Stomach (tissue), 9 donors: ENCODE results near the gene PNMA6A. TPM values are rescaled to one million over a fixed set of nuclear protein-coding genes. Genes with fewer than 3 reads are reported as not detected.

Source experiments
- DNase-seq, 2 donors: peaks; one replicate each; pipeline versions ENCODE4 v3.0.0 to v3.0.0-alpha.2; 2013 to 2019
- H3K27ac ChIP-seq, 5 donors: fragments of 200-600 bp in 4 of 5; sonication (generic) in 4 of 5; one replicate each; pipeline ENCODE4 v1.5.1; 2013 to 2019; ENCODE audit warnings: mild to moderate bottlenecking in 1 of 5, moderate library complexity in 1 of 5
- H3K27me3 ChIP-seq, 3 donors: fragments of 200-600 bp; sonication (generic); one replicate each; pipeline ENCODE4 v1.5.1; 2017 to 2019; ENCODE audit warnings: mixed run types in 1 of 3
- H3K36me3 ChIP-seq, 4 donors: fragments of 200-600 bp; sonication (generic); 1 replicate in 3 of 4; 2 replicates in 1 of 4; pipeline ENCODE4 v1.5.1; 2016 to 2019
- H3K4me1 ChIP-seq, 4 donors: fragments of 200-600 bp; sonication (generic); one replicate each; pipeline ENCODE4 v1.5.1; 2016 to 2019
- H3K4me3 ChIP-seq, 4 donors: fragments of 200-600 bp; sonication (generic) in 3 of 4; one replicate each; pipeline ENCODE4 v1.5.1; 2016 to 2019; ENCODE audit warnings: mild to moderate bottlenecking in 1 of 4
- H3K9me3 ChIP-seq, 4 donors: fragments of 200-600 bp; sonication (generic); one replicate each; pipeline ENCODE4 v1.5.1; 2016 to 2019
- EP300 ChIP-seq: sonication (generic); formaldehyde crosslinking; IDR thresholded peaks from one replicate; pipeline ENCODE4 v1.6.1; 2017; ENCODE audit warnings: antibody characterized with exemption
- POLR2A ChIP-seq, 4 donors: fragments of 450-650 bp; IDR thresholded peaks; one replicate each; pipeline ENCODE4 v1.6.1; 2016; ENCODE audit warnings: antibody characterized with exemption in 4 of 4, control low read depth in 2 of 4, mild to moderate bottlenecking in 1 of 4, moderate library complexity in 1 of 4
- POLR2AphosphoS5 ChIP-seq, 3 donors: sonication (generic); formaldehyde crosslinking; IDR thresholded peaks; one replicate each; pipeline ENCODE4 v1.6.1; 2016; ENCODE audit warnings: antibody characterized with exemption in 3 of 3
- WGBS, 5 donors: extraction: QIAGEN DNeasy Blood & Tissue Kit in 3 of 5; methylation state at CpG; one replicate each; pipeline versions ENCODE4 v1.1.5 to v1.1.7; 2013 to 2018; 5-methylcytosine and 5-hydroxymethylcytosine counted together
- intact Hi-C: fragments of 100-400 bp; cut with DNase I; formaldehyde crosslinking; loops from one replicate; pipeline ENCODE4 v1.15.1; 2023; ENCODE audit warnings: low total_unique reads
- polyA plus RNA-seq, 3 donors: library from polyadenylated mRNA; stranded (reverse); fragments of 200-250 nt; gene quantifications; one replicate each; pipeline ENCODE4 v1.2.3, GENCODE V29; 2013
- total RNA-seq, 5 donors: library from RNA; depleted of rRNA; stranded (reverse); fragments of >200 nt; gene quantifications; one replicate each; pipeline versions ENCODE4 v1.1.0 to v1.2.3, GENCODE V29; 2014 to 2016
- TF ChIP-seq, protein P1 (sequence below), 7 experiments: fragments of 450-650 bp in 4 of 7; fragments of 200-600 bp in 3 of 7; sonication (generic) in 3 of 7; IDR thresholded peaks; one replicate each; pipeline ENCODE4 v1.5.1; 2016 to 2019; ENCODE audit warnings: antibody characterized with exemption in 7 of 7, control low read depth in 2 of 7, mild to moderate bottlenecking in 1 of 7
- donor health status: healthy with polysubstance abuse.
- donor health status: Bipolar disorder and iron deficiency.
- donor health status: healthy.

The PNMA6A gene
- total and polyA plus RNA-seq, 8 donors, result 0.44 to 2.4 (median 0.58) TPM; not detected in 3

DNA sequence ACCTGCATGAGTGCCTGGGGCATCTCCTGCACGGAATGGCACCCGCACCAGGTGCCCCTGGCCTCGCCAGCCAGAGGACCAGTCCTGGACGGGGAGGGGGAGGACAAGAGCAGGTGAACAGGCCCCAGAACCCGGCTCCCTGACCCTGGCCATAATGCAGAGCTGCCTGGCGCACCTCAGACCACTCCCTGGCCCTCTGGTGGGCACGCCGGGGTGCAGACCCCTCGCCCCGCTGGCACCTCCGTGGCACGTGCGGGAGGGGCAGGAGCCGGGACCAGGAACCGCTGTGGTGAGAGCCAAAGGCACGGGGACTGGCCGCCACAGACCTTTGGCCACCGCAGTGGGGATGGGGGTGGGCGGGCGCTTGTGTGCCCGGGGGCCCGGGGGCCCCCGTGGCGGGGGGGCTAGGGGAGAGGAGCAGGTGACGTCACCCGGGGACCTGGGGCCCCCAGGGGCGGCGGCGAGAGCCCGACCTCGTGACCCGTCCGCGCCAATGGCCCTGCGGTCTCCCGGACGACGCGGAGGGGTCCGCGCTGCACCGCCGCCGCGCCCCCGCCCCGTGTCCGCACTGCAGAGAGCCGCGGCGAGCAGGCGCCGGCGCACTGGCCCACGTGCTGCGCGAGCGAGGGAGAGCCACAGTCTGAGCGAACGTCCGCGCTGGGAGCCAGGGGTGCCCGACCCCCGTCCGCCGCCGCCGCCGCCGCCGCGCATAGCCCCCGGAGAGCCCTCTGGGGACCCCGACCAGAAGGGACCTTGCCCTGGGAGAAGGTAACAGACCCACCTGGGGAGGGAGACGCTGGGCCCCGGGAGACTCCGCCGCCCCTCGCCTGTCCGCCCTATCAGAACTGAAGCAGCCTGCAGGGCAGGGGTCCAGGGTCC lies 16.1 kb upstream of the PNMA6A start, which contains the start of gene PNMA3:
Gene PNMA3, plus strand, starts transcription at position 600 of the 879 bp plus-strand sequence. CDS start 586 bp downstream, outside the sequence.
- intact Hi-C loops, result no loop called here
- no peaks in the 10 kb centered on the region for H3K36me3 ChIP-seq
- peak within 1 kb of the TSS in 3 of 4 donors; percentile 23 to 37 (median 30) for H3K4me3 ChIP-seq
- H3K9me3 ChIP-seq, result no peaks in the 10 kb centered on the region
- peak in 1 of 2 donors; percentile 70 for DNase-seq
- peaks cover 0 to 13% (median 11%) of the 10 kb centered on the region in 4 donors for H3K4me1 ChIP-seq
- TF ChIP-seq, protein P1, sequence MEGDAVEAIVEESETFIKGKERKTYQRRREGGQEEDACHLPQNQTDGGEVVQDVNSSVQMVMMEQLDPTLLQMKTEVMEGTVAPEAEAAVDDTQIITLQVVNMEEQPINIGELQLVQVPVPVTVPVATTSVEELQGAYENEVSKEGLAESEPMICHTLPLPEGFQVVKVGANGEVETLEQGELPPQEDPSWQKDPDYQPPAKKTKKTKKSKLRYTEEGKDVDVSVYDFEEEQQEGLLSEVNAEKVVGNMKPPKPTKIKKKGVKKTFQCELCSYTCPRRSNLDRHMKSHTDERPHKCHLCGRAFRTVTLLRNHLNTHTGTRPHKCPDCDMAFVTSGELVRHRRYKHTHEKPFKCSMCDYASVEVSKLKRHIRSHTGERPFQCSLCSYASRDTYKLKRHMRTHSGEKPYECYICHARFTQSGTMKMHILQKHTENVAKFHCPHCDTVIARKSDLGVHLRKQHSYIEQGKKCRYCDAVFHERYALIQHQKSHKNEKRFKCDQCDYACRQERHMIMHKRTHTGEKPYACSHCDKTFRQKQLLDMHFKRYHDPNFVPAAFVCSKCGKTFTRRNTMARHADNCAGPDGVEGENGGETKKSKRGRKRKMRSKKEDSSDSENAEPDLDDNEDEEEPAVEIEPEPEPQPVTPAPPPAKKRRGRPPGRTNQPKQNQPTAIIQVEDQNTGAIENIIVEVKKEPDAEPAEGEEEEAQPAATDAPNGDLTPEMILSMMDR (IDR thresholded peaks at IDR 0.05), result no peak
- no peak for TF ChIP-seq POLR2A (IDR thresholded peaks at IDR 0.05)
- TF ChIP-seq POLR2AphosphoS5 (IDR thresholded peaks at IDR 0.05), result no peak
- TF ChIP-seq EP300, result no peak
- H3K27me3 ChIP-seq, result peaks cover 6 to 50% (median 36%) of the 10 kb centered on the region in 3 donors
- 9 to 47% (median 40%) methylated on average over 6 to 76 of the region's 80 CpGs for WGBS, 5 donors
- no peak within 1 kb of the TSS for H3K27ac ChIP-seq

DNA sequence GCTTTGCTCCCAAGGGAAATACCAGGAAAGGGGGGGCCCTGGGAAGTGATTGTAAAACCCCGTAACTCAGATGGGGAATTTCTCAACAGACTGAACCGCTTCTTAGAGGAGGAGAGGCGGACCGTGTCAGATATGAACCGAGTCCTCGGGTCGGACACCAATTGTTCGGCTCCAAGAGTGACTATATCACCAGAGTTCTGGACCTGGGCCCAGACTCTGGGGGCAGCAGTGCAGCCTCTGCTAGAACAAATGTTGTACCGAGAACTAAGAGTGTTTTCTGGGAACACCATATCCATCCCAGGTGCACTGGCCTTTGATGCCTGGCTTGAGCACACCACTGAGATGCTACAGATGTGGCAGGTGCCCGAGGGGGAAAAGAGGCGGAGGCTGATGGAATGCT lies 15.0 kb upstream of the PNMA6A start:
- 51 to 83% (median 79%) methylated on average over 10 to 11 of the region's 11 CpGs for WGBS, 5 donors
- no peak overlapping the region for H3K4me3 ChIP-seq
- no peaks in the 10 kb centered on the region for H3K9me3 ChIP-seq
- no peak for DNase-seq
- peaks cover 0 to 13% (median 11%) of the 10 kb centered on the region in 4 donors for H3K4me1 ChIP-seq
- peaks cover 6 to 50% (median 36%) of the 10 kb centered on the region in 3 donors for H3K27me3 ChIP-seq
- no peak overlapping the region for H3K27ac ChIP-seq
- TF ChIP-seq EP300, result no peak
- TF ChIP-seq, protein P1 (IDR thresholded peaks at IDR 0.05), result no peak
- TF ChIP-seq POLR2A (IDR thresholded peaks at IDR 0.05), result no peak
- TF ChIP-seq POLR2AphosphoS5 (IDR thresholded peaks at IDR 0.05), result no peak
- intact Hi-C loops, result no loop called here
- no peaks in the 10 kb centered on the region for H3K36me3 ChIP-seq

DNA sequence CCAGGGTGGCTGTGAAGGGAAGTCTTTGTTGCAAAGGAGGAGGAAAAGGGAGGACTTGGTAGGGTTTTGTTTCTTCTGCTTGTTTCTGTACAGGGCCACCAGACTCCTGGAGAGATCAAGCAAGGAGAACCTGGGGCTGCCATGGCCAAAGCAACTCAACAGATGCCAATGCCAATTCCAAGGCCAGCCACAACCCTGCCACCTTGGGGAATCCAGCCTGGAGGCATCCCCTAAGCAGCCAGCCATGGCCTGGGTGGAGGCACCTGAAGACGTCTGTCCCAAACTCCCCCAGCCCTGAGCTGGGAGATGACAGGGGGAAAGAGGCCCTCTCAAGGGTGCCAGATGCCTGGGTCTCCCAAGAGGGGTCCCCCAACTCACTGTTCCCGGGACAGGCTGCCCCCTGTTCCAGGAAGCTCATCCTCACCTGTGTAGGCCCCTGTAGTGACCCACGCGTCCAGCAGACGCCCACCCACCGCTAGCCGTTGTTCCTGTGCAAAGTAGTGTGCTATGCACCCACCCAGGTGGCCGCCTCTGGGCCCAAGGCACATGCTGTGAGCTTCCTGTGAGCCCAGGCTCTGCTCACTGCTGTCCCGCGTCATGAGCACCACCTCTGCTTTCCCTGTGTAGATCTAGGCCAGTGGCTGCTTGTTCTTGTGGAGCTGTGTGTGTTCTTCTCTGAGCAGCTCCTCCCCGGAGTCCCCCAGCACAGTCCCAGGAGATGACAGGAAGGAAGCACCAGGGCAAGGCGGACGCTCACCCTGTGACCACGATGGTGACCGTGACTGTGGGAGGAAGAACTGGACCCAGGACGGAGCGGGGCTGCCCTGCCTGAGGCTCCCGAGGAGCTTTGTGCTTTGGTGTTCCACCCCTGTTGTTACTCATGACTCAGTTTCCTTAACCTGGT lies 12.8 kb upstream of the PNMA6A start:
- Histone ChIP-seq H3K27ac (no peak overlapping the region), H3K27me3 (peaks cover 6 to 50% (median 36%) of the 10 kb centered on the region in 3 donors), H3K9me3 (no peaks in the 10 kb centered on the region), H3K4me3 (no peak overlapping the region), H3K4me1 (peaks cover 0 to 13% (median 11%) of the 10 kb centered on the region in 4 donors), H3K36me3 (no peaks in the 10 kb centered on the region)
- TF ChIP-seq EP300, result no peak
- TF ChIP-seq POLR2A (IDR thresholded peaks at IDR 0.05), result no peak
- no peak for TF ChIP-seq POLR2AphosphoS5 (IDR thresholded peaks at IDR 0.05)
- 81 to 95% (median 86%) methylated on average over 4 to 18 of the region's 18 CpGs for WGBS, 5 donors
- intact Hi-C loops, result no loop called here
- no peak for DNase-seq

DNA sequence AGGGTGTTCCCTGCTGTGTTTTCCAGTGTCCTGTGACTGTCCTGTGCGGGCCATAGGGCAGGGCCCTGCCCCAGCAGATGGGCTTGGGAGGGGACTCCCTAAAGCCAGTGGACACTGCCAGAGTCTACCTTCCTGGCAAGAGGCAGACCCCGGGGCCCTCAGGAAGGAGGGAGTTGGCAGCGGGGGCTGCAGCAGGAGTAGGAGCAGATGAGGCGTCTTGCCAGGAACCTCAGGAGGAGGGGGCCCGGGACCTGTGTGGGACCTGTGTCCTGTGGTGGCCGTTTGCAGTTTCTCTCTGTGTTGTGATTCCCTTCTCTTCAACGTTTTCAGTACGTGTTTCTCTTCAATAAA lies 12.2 kb upstream of the PNMA6A start:
- Histone ChIP-seq H3K4me3 (no peak overlapping the region), H3K27ac (no peak overlapping the region), H3K9me3 (no peaks in the 10 kb centered on the region), H3K36me3 (no peaks in the 10 kb centered on the region), H3K27me3 (peaks cover 6 to 50% (median 36%) of the 10 kb centered on the region in 3 donors), H3K4me1 (peaks cover 0 to 13% (median 11%) of the 10 kb centered on the region in 4 donors)
- no peak for DNase-seq
- TF ChIP-seq POLR2AphosphoS5 (IDR thresholded peaks at IDR 0.05), result no peak
- intact Hi-C loops, result no loop called here
- WGBS, 5 donors, result 64 to 100% (median 76%) methylated on average over 2 to 8 of the region's 8 CpGs

DNA sequence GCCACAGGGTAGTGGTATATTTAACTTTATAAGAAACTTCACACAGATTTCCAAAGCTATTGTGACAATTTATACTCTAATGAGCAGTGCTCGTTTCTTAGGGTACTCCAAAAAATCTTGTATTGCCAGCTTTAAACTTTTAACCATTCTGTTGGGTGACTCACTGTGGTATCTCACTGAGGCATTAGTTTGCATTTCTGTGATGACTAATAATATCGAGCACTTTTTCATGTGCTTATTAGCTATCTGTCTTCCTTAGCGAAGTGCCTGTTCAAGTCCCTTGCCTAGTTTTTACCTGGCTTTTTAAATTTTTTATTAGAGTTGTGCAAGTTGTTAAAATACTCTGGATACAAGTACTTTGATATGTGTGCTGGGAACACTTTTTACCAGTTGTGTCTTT lies 10.5 kb upstream of the PNMA6A start:
- H3K4me1 ChIP-seq, result peaks cover 0 to 4% (median 2%) of the 10 kb centered on the region in 4 donors
- intact Hi-C loops, result no loop called here
- peaks cover 6 to 34% (median 21%) of the 10 kb centered on the region in 3 donors for H3K27me3 ChIP-seq
- no peaks in the 10 kb centered on the region for H3K36me3 ChIP-seq
- WGBS, 5 donors, result 21 to 31% (median 21%) methylated on average over 3 of the region's 3 CpGs
- TF ChIP-seq POLR2A (IDR thresholded peaks at IDR 0.05), result no peak
- TF ChIP-seq EP300, result no peak
- TF ChIP-seq, protein P1 (IDR thresholded peaks at IDR 0.05), result no peak
- no peak for TF ChIP-seq POLR2AphosphoS5 (IDR thresholded peaks at IDR 0.05)
- no peak for DNase-seq
- no peak overlapping the region for H3K4me3 ChIP-seq
- H3K27ac ChIP-seq, result no peak overlapping the region
- H3K9me3 ChIP-seq, result no peaks in the 10 kb centered on the region
